DND-41 (cell line): ENCODE results near the gene ARHGAP22.

Experiments
- ATAC-seq: fragments of 200-7000 bp; cut with Tn5 transposase; 3 replicates; pipeline ENCODE4 v1.9.1; 2021; ENCODE audit warnings: low read depth; ENCODE audit not compliant: insufficient read depth
- DNase-seq: peaks from one replicate; pipeline ENCODE4 v3.0.0-alpha.2; 2020
- H2AFZ ChIP-seq: 2 replicates; pipeline ENCODE4 v1.6.0; 2012; ENCODE audit warnings: low read depth, low read length
- H3K27ac ChIP-seq: 2 replicates; pipeline ENCODE4 v1.5.1; 2012; ENCODE audit warnings: low read length, inconsistent platforms
- H3K27me3 ChIP-seq: fragments of 200-600 bp; sonication (generic); 2 replicates; pipeline ENCODE4 v1.6.0; 2012; ENCODE audit warnings: low read length, mild to moderate bottlenecking, inconsistent platforms; ENCODE audit not compliant: insufficient read depth, poor library complexity
- H3K36me3 ChIP-seq: 2 replicates; pipeline ENCODE4 v1.5.1; 2012; ENCODE audit warnings: low read length, inconsistent platforms; ENCODE audit not compliant: insufficient read depth
- H3K4me1 ChIP-seq: 2 replicates; pipeline ENCODE4 v1.5.1; 2012; ENCODE audit warnings: mild to moderate bottlenecking, low read length; ENCODE audit not compliant: insufficient read depth
- H3K4me2 ChIP-seq: 2 replicates; pipeline ENCODE4 v1.6.0; 2012; ENCODE audit warnings: mild to moderate bottlenecking, moderate library complexity, low read length, inconsistent platforms; ENCODE audit not compliant: insufficient read depth
- H3K4me3 ChIP-seq, 2 experiments: fragments of 200-600 bp in 1 of 2; shearing (Covaris generic) in 1 of 2; 2 replicates each; pipeline ENCODE4 v1.5.1; 2012 to 2016; ENCODE audit warnings: inconsistent platforms in 2 of 2, low read length in 2 of 2, mild to moderate bottlenecking in 2 of 2, low read depth in 1 of 2, moderate library complexity in 1 of 2
- H3K79me2 ChIP-seq: 2 replicates; pipeline ENCODE4 v1.6.0; 2012; ENCODE audit warnings: low read length, inconsistent platforms; ENCODE audit not compliant: insufficient read depth
- H3K9ac ChIP-seq: 2 replicates; pipeline ENCODE4 v1.6.0; 2012; ENCODE audit warnings: low read depth, mild to moderate bottlenecking, inconsistent platforms, low read length, moderate library complexity
- H3K9me3 ChIP-seq: 2 replicates; pipeline ENCODE4 v1.5.1; 2012; ENCODE audit warnings: low read length, moderate library complexity, mild to moderate bottlenecking, inconsistent platforms; ENCODE audit not compliant: insufficient read depth, severe bottlenecking
- H4K20me1 ChIP-seq: 2 replicates; pipeline ENCODE4 v1.6.0; 2012; ENCODE audit warnings: low read length; ENCODE audit not compliant: insufficient read depth
- EZH2 ChIP-seq: IDR thresholded peaks from 3 replicates; pipeline ENCODE4 v1.6.1; 2012; ENCODE audit warnings: borderline replicate concordance, low read depth, mild to moderate bottlenecking, moderate library complexity, low read length, inconsistent platforms; ENCODE audit not compliant: severe bottlenecking
- TF ChIP-seq, protein P1 (sequence below): IDR thresholded peaks from 2 replicates; pipeline ENCODE4 v1.5.1; 2012; ENCODE audit warnings: borderline replicate concordance, low read length, moderate library complexity, mild to moderate bottlenecking; ENCODE audit not compliant: poor library complexity, severe bottlenecking; ENCODE audit errors: extremely low read depth

Gene ARHGAP22

DNA sequence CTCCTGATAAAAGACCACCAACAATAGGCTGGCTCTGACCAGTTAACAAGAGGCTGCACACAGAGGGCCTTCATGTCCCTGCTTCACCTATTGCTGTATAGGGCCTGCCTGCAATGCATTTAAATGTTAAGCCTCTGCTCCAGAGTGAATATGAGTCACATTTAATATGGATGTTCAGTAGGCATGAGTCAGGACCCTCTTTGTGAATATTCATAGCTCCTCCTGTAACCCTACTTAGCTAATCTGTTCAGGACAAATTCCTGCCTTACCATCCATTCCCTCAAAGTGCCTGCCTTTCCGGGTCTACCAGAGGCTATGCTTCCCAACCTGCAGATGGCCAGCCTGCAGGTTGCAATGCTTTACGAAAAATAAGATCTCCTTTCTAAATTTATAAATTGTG, 32.5 kb downstream of the ARHGAP22 start:
- no peak for ATAC-seq
- no peak for DNase-seq

DNA sequence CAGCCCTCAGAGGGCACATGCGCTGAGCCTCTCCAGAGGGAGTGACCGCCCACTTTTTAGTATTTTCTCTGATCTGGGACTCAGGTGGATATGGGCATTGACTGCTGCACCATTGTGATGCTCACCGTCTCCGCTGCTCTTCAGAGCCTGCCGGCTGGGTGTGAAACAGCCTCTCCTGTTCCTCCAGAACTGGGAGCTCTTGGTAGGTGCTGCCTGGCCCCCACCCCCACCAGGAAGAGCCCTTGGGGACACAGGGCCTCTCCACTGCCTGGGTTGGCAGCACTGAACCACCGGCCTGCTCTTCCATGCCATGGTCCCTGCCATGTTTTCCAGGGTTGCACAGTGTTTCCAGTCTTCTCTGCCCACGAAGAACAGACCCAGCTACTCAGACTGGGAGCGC, 36.3 kb downstream of the ARHGAP22 start:
- H3K79me2 ChIP-seq = no peaks in the 10 kb centered on the region
- no peak overlapping the region for H3K4me2 ChIP-seq
- H3K9ac ChIP-seq = no peak overlapping the region
- no peaks in the 10 kb centered on the region for H3K36me3 ChIP-seq
- ATAC-seq (no peak), DNase-seq (no peak)
- H3K27me3 ChIP-seq = no peaks in the 10 kb centered on the region
- H3K4me3 ChIP-seq = no peak overlapping the region
- no peak for TF ChIP-seq EZH2
- TF ChIP-seq, protein P1, sequence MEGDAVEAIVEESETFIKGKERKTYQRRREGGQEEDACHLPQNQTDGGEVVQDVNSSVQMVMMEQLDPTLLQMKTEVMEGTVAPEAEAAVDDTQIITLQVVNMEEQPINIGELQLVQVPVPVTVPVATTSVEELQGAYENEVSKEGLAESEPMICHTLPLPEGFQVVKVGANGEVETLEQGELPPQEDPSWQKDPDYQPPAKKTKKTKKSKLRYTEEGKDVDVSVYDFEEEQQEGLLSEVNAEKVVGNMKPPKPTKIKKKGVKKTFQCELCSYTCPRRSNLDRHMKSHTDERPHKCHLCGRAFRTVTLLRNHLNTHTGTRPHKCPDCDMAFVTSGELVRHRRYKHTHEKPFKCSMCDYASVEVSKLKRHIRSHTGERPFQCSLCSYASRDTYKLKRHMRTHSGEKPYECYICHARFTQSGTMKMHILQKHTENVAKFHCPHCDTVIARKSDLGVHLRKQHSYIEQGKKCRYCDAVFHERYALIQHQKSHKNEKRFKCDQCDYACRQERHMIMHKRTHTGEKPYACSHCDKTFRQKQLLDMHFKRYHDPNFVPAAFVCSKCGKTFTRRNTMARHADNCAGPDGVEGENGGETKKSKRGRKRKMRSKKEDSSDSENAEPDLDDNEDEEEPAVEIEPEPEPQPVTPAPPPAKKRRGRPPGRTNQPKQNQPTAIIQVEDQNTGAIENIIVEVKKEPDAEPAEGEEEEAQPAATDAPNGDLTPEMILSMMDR = no peak
- no peak overlapping the region for H2AFZ ChIP-seq
- no peaks in the 10 kb centered on the region for H3K4me1 ChIP-seq
- no peak overlapping the region for H3K27ac ChIP-seq
- H4K20me1 ChIP-seq = peaks cover 2% of the 10 kb centered on the region; the same call in 1 of the 2 replicates
- H3K9me3 ChIP-seq = no peaks in the 10 kb centered on the region

More for the DNA sequence above, 32.5 kb downstream of the ARHGAP22 start:
- no peaks in the 10 kb centered on the region for H3K4me1 ChIP-seq
- no peak overlapping the region for H3K9ac ChIP-seq
- H3K27ac ChIP-seq = no peak overlapping the region
- no peaks in the 10 kb centered on the region for H3K27me3 ChIP-seq
- no peak overlapping the region for H3K4me2 ChIP-seq
- no peaks in the 10 kb centered on the region for H3K9me3 ChIP-seq
- TF ChIP-seq EZH2 = no peak
- TF ChIP-seq, protein P1 = no peak
- H3K36me3 ChIP-seq = no peaks in the 10 kb centered on the region
- H2AFZ ChIP-seq = no peak overlapping the region
- peaks cover 2% of the 10 kb centered on the region; the same call in 1 of the 2 replicates for H4K20me1 ChIP-seq
- H3K4me3 ChIP-seq = no peak overlapping the region
- H3K79me2 ChIP-seq = no peaks in the 10 kb centered on the region

DNA sequence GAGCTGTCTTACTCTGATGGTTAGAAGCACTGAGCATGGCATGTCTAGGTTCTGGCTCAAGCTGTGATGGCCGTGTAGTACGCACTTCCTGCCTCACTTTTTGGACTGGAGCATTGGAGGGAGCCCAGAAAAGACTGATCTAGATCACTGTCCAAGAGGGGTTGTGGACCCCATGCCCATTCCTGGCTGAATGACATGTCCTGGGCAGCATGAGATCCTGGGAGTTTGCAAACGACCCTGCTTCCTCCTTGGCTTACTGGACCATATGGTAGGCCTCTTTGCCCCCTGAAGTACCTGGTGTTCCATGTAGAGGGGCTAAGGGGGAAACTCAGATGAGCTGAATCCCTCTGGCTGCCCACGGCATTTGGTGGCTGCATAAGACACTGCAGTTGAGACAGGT, 36.7 kb downstream of the ARHGAP22 start:
- Histone ChIP-seq H3K36me3 (no peaks in the 10 kb centered on the region), H3K4me2 (no peak overlapping the region), H3K27ac (no peak overlapping the region), H4K20me1 (peaks cover 2% of the 10 kb centered on the region; the same call in 1 of the 2 replicates), H3K27me3 (no peaks in the 10 kb centered on the region), H2AFZ (no peak overlapping the region), H3K4me1 (no peaks in the 10 kb centered on the region), H3K79me2 (no peaks in the 10 kb centered on the region), H3K4me3 (no peak overlapping the region), H3K9ac (no peak overlapping the region), H3K9me3 (no peaks in the 10 kb centered on the region)
- no peak for ATAC-seq
- DNase-seq = no peak
- TF ChIP-seq, protein P1 = no peak
- TF ChIP-seq EZH2 = no peak

DNA sequence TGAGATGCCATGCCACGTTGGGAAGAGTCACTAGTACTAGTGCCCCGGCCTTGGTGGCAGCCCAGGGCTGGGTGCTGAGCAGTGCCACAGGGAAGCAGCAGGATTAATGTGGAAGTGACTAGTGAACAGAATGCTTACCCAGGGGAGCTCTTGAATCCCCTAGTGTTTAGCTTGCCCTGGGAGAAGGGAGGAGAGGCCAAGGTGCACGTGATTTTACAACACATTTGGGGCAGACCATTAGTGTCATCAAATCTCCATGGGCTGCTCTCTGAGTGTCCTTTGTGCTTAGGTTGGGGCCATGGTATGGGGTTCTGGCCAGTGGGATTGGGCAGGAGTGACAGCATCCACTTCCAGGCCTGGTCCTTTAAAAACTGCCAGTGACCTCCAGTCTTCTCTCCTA, 37.5 kb downstream of the ARHGAP22 start:
- DNase-seq (no peak), ATAC-seq (no peak)
- no peaks in the 10 kb centered on the region for H3K9me3 ChIP-seq
- H3K36me3 ChIP-seq = no peaks in the 10 kb centered on the region
- TF ChIP-seq, protein P1 = no peak
- TF ChIP-seq EZH2 = no peak
- no peak overlapping the region for H3K27ac ChIP-seq
- no peaks in the 10 kb centered on the region for H3K27me3 ChIP-seq
- H2AFZ ChIP-seq = no peak overlapping the region
- H3K9ac ChIP-seq = no peak overlapping the region
- H4K20me1 ChIP-seq = peaks cover 2% of the 10 kb centered on the region; the same call in 1 of the 2 replicates
- no peaks in the 10 kb centered on the region for H3K79me2 ChIP-seq
- H3K4me3 ChIP-seq = no peak overlapping the region
- no peak overlapping the region for H3K4me2 ChIP-seq
- no peaks in the 10 kb centered on the region for H3K4me1 ChIP-seq
